HG03045 (cell line): ENCODE data around the gene QSOX2.

Experiments used
- ATAC-seq: cut with Tn5 transposase; IDR thresholded peaks from one replicate; pipeline ENCODE4 v1.9.1; 2021; ENCODE audit warnings: mild to moderate bottlenecking, moderate library complexity; ENCODE audit not compliant: unreplicated experiment

The QSOX2 gene

GRCh38 chr9:136178061-136178772, 67.4 kb downstream of the QSOX2 start:
- no peak for ATAC-seq

- ATAC-seq = no peak
Measured at GRCh38 chr9:136177224-136177623, 68.4 kb downstream of the QSOX2 start.

GRCh38 chr9:136175616-136176197, 69.9 kb downstream of the QSOX2 start:
- ATAC-seq = no peak

GRCh38 chr9:136174779-136175615, 70.6 kb downstream of the QSOX2 start:
- no peak for ATAC-seq

- no peak for ATAC-seq
Measured at GRCh38 chr9:136173648-136174290, 71.8 kb downstream of the QSOX2 start.

GRCh38 chr9:136172412-136173079, 73.1 kb downstream of the QSOX2 start:
- ATAC-seq = no peak

- ATAC-seq = no peak
Measured at GRCh38 chr9:136171801-136172411, 73.7 kb downstream of the QSOX2 start.

GRCh38 chr9:136171009-136171800, 74.4 kb downstream of the QSOX2 start:
- no peak for ATAC-seq

- no peak for ATAC-seq
Measured at GRCh38 chr9:136170006-136170901, 75.4 kb downstream of the QSOX2 start.

- no peak for ATAC-seq
Measured at GRCh38 chr9:136169495-136169894, 76.1 kb downstream of the QSOX2 start.

GRCh38 chr9:136163248-136163850, 82.3 kb downstream of the QSOX2 start:
- ATAC-seq = no peak

- ATAC-seq = no peak
Measured at GRCh38 chr9:136160995-136161610, 84.5 kb downstream of the QSOX2 start.

GRCh38 chr9:136160381-136160841, 85.2 kb downstream of the QSOX2 start:
- no peak for ATAC-seq

- ATAC-seq = no peak
Measured at GRCh38 chr9:136159851-136160250, 85.8 kb downstream of the QSOX2 start.

GRCh38 chr9:136157477-136158265, 87.9 kb downstream of the QSOX2 start:
- no peak for ATAC-seq
